Measurements from ENCODE around the gene SMYD3. TPM values are rescaled to one million over a fixed set of nuclear protein-coding genes. Genes with fewer than 3 reads are reported as not detected.
"Not testable (repeated sequence)": the region's sequence is repeated elsewhere in the genome, so short reads cannot be mapped to it uniquely, and the experiment has no call there.

The SMYD3 gene
- total RNA-seq, 1 donor from 2014 or later = 23.8 TPM

GRCh38 chr1:245825128-245825901, 681.8 kb downstream of the SMYD3 start:
- no peak for DNase-seq (ENCODE audit: low read depth)
- peak; percentile 23 for TF ChIP-seq CTCF (conservative IDR thresholded peaks at IDR 0.05; ENCODE audit: low read depth, low read length)

DNA sequence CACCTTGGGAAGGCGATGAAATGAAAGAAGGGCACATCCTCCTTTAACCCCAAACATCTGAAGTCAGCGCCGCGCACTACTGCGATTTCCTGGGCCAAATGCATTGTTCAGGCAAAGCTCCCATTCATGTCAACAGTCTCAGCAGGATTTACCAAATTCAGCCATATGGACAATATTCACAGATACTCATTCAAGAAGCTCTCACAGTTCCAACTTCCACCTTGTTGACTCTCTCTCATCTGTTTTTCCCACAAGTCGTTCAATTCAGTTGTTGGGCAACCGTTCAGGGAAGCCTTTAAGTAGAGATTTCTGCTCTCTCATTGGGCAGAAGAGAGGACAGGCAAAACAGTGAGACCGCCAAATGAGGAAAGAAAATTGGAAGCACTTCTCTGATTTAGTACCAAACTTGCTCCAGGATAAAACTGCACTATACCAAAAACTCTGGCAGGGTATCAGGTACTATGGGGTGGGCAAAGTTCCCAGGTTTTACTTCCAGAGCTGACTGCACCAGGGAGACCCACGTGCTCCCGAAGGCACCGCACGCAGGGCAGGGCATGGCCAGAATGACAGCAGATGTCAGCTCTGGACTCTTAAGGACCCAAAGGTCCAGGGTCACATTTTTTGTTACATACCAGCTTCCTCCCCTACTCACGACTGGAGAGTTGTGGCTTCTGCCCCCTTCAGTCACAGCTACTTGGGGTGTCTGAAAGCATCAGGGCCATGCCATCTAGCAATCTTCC, 683.5 kb downstream of the SMYD3 start:
- no peak overlapping the region for H3K4me3 ChIP-seq (ENCODE audit: low read depth, low read length)
- no peak for DNase-seq (ENCODE audit: low read depth)
- TF ChIP-seq CTCF (conservative IDR thresholded peaks at IDR 0.05; ENCODE audit: low read depth, low read length) = no peak

More at GRCh38 chr1:245825128-245825901, 681.8 kb downstream of the SMYD3 start:
- no peak overlapping the region for H3K4me3 ChIP-seq (ENCODE audit: low read depth, low read length)

DNA sequence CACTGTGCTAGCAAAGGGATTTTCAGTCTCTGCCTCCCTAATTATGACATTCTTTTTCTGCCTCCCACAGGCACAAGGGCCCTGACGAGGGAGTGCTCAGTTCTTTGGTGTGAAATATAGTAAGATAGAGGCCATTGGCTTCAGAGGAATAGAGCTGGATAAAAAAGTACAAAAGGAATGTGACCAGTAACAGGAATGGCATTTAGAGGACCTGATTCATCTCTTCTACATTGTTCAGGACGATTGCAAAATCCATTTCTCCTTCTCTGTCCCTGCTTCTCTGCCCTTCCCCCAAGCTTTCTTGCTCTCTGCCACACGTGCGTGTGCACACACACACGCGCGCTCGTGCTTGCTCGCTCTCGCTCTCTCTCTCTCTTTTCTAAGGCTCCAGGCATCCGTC, 684.1 kb downstream of the SMYD3 start:
- H3K4me3 ChIP-seq (ENCODE audit: low read depth, low read length) = no peak overlapping the region
- peak; percentile 92 for DNase-seq (ENCODE audit: low read depth)
- no peak for TF ChIP-seq CTCF (conservative IDR thresholded peaks at IDR 0.05; ENCODE audit: low read depth, low read length)

DNA sequence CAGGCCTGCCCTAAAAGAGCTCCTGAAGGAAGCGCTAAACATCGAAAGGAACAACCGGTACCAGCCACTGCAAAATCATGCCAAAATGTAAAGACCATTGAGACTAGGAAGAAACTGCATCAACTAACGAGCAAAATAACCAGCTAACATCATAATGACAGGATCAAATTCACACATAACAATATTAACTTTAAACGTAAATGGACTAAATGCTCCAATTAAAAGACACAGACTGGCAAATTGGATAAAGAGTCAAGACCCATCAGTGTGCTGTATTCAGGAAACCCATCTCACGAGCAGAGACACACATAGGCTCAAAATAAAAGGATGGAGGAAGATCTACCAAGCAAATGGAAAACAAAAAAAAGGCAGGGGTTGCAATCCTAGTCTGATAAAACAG, 688.7 kb downstream of the SMYD3 start:
- DNase-seq (ENCODE audit: low read depth); H3K4me3 ChIP-seq (ENCODE audit: low read depth, low read length): not testable (repeated sequence)

DNA sequence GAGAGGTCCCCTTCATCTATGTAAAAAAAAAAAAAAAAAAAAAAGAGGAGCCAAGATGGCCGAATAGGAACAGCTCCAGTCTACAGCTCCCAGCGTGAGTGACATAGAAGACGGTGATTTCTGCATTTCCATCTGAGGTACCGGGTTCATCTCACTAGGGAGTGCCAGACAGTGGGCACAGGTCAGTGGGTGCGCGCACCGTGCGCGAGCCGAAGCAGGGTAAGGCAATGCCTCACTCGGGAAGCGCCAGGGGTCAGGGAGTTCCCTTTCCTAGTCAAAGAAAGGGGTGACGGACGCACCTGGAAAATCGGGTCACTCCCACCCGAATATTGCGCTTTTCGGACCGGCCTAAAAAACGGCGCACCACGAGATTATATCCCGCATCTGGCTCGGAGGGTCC, 690.6 kb downstream of the SMYD3 start:
- not testable (repeated sequence) for H3K4me3 ChIP-seq (ENCODE audit: low read depth, low read length); DNase-seq (ENCODE audit: low read depth)

GRCh38 chr1:245814651-245815050, 692.4 kb downstream of the SMYD3 start:
- DNase-seq (ENCODE audit: low read depth) = no peak
- no peak overlapping the region for H3K4me3 ChIP-seq (ENCODE audit: low read depth, low read length)

GRCh38 chr1:245812278-245812677, 694.8 kb downstream of the SMYD3 start:
- TF ChIP-seq CTCF (conservative IDR thresholded peaks at IDR 0.05; ENCODE audit: low read depth, low read length) = no peak
- no peak overlapping the region for H3K4me3 ChIP-seq (ENCODE audit: low read depth, low read length)
- no peak for DNase-seq (ENCODE audit: low read depth)

More at GRCh38 chr1:245814651-245815050, 692.4 kb downstream of the SMYD3 start:
- no peak for TF ChIP-seq CTCF (conservative IDR thresholded peaks at IDR 0.05; ENCODE audit: low read depth, low read length)
